ENCODE results near the gene TP53I11.
A peak's percentile ranks its signal among the peaks of the same experiment; 100 is the strongest.

TP53I11 gene

DNA sequence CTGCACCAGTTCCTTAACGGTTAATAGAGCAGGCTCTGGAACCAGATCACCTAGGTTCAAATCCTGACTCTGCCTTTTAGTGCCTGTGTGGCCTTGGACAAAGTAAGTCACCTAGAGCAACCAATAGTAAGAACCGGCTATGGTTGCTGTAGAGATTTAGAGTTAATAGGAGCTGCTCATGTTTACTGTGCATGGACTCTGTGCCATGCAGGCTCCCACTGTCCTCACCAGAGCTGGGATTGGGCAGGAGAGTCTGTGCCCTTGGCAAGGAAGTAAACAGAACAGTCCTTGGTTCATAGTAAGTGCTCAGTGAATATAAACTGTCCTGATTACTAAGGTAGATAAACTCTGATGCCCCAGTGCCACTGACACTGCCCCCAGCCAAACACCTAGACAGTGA is 1.4 kb upstream of the TP53I11 start:
- Histone ChIP-seq H3K9ac (ENCODE audit: low read depth, low read length) (no peak overlapping the region), H3K4me3 (ENCODE audit: low read depth, low read length) (no peak overlapping the region), H3K27me3 (ENCODE audit: control insufficient read depth, insufficient read depth, low read length) (no peaks in the 10 kb centered on the region), H3K4me1 (ENCODE audit: control insufficient read depth, insufficient read depth, low read length) (peaks cover 33% of the 10 kb centered on the region), H3K36me3 (ENCODE audit: control insufficient read depth, insufficient read depth, low read length) (peaks cover under 1% of the 10 kb centered on the region), H3K9me3 (ENCODE audit: control insufficient read depth, insufficient read depth, low read length) (no peaks in the 10 kb centered on the region)

DNA sequence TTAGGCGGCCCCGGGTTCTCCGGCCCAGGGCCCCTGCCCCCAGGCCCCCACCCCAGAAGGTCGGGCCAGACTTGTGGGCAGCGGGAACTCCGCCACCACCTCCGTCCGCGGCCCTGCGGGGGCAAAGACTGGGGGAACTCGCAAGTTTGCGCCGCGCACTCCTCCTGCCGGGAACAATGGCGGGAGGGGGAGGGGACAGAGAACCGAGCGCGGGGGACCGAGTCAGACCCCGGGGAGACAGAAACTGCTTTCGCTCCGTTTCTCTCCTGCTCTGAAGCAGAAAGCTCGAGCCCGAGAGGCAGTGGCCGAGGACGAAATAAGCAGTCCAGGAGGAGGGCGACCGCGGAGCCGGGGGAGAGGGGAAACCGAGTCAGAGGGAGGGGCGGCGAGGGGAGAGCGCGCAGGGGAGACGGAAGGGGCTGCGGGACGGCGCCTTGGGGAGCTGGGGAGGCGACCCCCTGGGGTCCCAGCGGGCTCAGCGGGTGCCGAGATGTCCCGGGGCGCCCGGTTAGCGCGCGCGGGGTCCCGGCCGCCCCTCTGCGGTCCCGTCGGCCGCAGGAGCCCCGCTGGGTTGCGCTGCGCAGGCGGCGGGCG is 555 bp downstream of the TP53I11 start:
- H3K9ac ChIP-seq (ENCODE audit: low read depth, low read length), result peak overlapping the region; percentile 70
- H3K9me3 ChIP-seq (ENCODE audit: control insufficient read depth, insufficient read depth, low read length), result no peaks in the 10 kb centered on the region
- peaks cover 10% of the 10 kb centered on the region for H3K36me3 ChIP-seq (ENCODE audit: control insufficient read depth, insufficient read depth, low read length)
- no peaks in the 10 kb centered on the region for H3K27me3 ChIP-seq (ENCODE audit: control insufficient read depth, insufficient read depth, low read length)
- H3K4me1 ChIP-seq (ENCODE audit: control insufficient read depth, insufficient read depth, low read length), result peaks cover 22% of the 10 kb centered on the region
- peak overlapping the region; percentile 74 for H3K4me3 ChIP-seq (ENCODE audit: low read depth, low read length)

DNA sequence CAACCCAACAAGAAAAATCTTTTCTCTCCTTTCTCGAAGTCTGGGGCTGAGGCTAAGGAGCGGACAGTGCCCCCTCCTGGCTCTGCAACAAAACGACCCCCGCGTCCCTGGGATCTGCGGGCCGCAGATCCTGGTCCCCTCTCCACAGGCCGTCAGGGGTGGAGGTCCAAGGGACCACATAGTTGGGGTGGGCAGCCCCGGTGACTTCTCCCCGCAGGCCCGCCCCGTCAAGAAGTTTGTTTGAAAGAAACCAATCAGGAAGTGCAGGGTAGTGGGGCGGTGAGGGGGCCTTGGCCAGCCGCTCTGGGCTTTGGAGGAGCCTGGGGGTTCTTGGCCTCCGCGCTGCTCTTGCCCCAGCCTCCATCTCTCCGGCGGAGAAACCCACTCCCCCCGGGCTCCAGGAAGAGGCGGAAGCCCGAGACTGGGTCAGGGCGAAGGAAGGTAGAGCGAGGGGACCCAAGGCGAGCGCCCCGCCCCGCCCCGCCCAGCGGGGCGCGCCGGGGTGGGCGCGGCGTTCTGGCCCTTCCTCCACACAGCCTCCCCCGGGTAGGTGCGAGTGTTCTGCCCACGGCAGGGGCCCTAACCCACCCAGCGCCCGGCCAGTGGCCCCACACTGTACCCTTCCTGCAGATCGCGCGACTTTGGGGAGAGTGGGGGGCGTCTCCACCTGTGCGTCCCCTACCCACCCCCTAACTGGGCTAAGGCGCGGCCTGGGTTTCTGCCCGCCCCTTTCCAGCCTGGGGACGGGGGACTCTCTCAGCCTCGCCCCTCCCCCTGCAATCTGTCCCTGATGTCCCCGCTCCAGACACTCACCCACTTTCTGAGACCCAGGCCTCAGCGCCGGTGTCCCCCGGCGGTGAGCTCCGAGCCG is 1.3 kb downstream of the TP53I11 start:
- H3K4me1 ChIP-seq (ENCODE audit: control insufficient read depth, insufficient read depth, low read length), result peaks cover 21% of the 10 kb centered on the region
- H3K9ac ChIP-seq (ENCODE audit: low read depth, low read length), result peak overlapping the region; percentile 70
- H3K36me3 ChIP-seq (ENCODE audit: control insufficient read depth, insufficient read depth, low read length), result peaks cover 10% of the 10 kb centered on the region
- no peaks in the 10 kb centered on the region for H3K9me3 ChIP-seq (ENCODE audit: control insufficient read depth, insufficient read depth, low read length)
- peak overlapping the region; percentile 74 for H3K4me3 ChIP-seq (ENCODE audit: low read depth, low read length)
- H3K27me3 ChIP-seq (ENCODE audit: control insufficient read depth, insufficient read depth, low read length), result no peaks in the 10 kb centered on the region

DNA sequence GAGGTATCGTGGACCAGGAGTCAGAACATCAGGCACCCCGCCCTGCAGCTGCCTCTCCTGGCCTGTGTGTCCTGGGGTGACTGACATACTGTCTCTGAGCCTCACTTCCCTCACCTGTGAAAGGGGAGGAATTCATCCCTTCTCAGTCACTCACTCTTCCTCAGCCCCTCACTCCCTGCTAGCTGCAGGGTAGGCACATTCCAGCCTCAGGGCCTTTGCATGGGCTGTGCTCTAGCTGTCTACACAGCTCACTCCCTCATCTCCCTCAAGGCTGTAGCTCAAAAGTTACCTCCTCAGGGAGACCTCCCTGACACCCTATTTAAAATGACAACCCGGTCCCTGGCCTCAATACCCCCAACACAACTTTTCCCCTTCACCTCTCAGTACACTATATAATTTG is 2.5 kb downstream of the TP53I11 start:
- Histone ChIP-seq H3K9me3 (ENCODE audit: control insufficient read depth, insufficient read depth, low read length) (no peaks in the 10 kb centered on the region), H3K36me3 (ENCODE audit: control insufficient read depth, insufficient read depth, low read length) (peaks cover 10% of the 10 kb centered on the region), H3K4me3 (ENCODE audit: low read depth, low read length) (no peak overlapping the region), H3K9ac (ENCODE audit: low read depth, low read length) (no peak overlapping the region), H3K27me3 (ENCODE audit: control insufficient read depth, insufficient read depth, low read length) (no peaks in the 10 kb centered on the region), H3K4me1 (ENCODE audit: control insufficient read depth, insufficient read depth, low read length) (peaks cover 23% of the 10 kb centered on the region)

DNA sequence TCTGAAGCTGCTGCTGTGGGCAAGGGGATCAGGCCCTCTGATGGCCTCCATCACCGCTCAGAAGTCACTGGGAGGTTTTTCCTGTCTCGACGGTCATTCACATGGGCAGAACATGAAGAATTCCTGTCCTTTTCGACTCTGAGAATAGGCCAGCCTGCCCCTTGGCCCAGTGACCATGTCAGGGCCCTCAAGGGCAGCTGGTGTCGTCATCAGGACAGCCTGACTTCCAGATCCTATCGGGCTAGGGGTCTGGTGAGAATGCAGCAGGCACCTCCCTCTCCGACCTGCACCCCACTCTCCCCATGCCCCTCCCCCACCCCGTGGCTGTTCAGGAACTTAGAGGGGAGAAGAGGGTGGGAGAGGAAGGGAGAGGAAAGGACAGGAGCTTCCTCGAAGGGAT is 3.6 kb downstream of the TP53I11 start:
- Histone ChIP-seq H3K27me3 (ENCODE audit: control insufficient read depth, insufficient read depth, low read length) (no peaks in the 10 kb centered on the region), H3K36me3 (ENCODE audit: control insufficient read depth, insufficient read depth, low read length) (peaks cover 15% of the 10 kb centered on the region), H3K9ac (ENCODE audit: low read depth, low read length) (no peak overlapping the region), H3K4me3 (ENCODE audit: low read depth, low read length) (no peak overlapping the region), H3K9me3 (ENCODE audit: control insufficient read depth, insufficient read depth, low read length) (no peaks in the 10 kb centered on the region), H3K4me1 (ENCODE audit: control insufficient read depth, insufficient read depth, low read length) (peaks cover 23% of the 10 kb centered on the region)

DNA sequence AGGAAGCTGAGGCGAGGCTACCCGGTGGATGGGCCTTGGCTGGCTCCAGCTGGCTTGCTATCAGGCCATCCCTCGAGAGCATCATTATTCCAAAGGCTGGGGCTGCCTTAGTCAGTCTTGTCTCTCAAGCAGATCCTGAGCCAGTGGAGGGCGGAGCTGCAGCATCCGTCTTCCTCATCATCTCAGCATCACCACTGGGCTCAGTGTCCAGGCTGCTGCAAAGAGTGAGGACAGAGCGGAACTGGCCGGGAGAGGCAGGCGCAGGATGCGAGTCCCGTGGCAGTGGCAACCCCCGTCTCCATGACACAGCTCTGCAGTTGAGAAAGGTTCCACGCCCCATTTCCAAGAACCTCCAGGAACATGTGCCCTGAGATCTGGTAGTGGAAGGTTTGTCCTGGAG is 4.4 kb downstream of the TP53I11 start:
- peaks cover 15% of the 10 kb centered on the region for H3K36me3 ChIP-seq (ENCODE audit: control insufficient read depth, insufficient read depth, low read length)
- H3K9me3 ChIP-seq (ENCODE audit: control insufficient read depth, insufficient read depth, low read length), result no peaks in the 10 kb centered on the region
- no peaks in the 10 kb centered on the region for H3K27me3 ChIP-seq (ENCODE audit: control insufficient read depth, insufficient read depth, low read length)
- H3K4me3 ChIP-seq (ENCODE audit: low read depth, low read length), result no peak overlapping the region
- H3K4me1 ChIP-seq (ENCODE audit: control insufficient read depth, insufficient read depth, low read length), result peaks cover 20% of the 10 kb centered on the region
- H3K9ac ChIP-seq (ENCODE audit: low read depth, low read length), result no peak overlapping the region

DNA sequence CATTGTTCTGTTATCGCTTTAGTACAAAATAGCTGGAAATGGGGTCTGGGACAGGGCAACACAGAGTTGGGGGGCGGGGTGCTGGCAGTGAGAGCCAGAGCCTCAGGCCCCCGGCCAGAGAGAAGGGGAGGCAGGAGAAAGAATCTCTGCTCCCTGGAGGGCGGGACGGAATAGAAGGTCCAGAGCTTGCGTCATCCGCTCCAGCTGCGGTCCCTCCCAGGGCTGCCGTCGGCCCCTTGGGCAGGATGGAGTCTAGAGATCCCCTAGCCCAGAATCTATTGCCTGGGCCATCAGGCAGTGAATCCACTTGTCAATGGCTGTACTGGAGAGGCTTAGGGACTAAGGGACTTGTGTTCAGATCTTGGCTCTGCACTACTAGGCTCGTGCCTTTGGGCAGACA is 5.0 kb downstream of the TP53I11 start:
- Histone ChIP-seq H3K36me3 (ENCODE audit: control insufficient read depth, insufficient read depth, low read length) (peaks cover 18% of the 10 kb centered on the region), H3K9ac (ENCODE audit: low read depth, low read length) (no peak overlapping the region), H3K4me1 (ENCODE audit: control insufficient read depth, insufficient read depth, low read length) (peaks cover 17% of the 10 kb centered on the region), H3K4me3 (ENCODE audit: low read depth, low read length) (no peak overlapping the region), H3K9me3 (ENCODE audit: control insufficient read depth, insufficient read depth, low read length) (no peaks in the 10 kb centered on the region), H3K27me3 (ENCODE audit: control insufficient read depth, insufficient read depth, low read length) (no peaks in the 10 kb centered on the region)

DNA sequence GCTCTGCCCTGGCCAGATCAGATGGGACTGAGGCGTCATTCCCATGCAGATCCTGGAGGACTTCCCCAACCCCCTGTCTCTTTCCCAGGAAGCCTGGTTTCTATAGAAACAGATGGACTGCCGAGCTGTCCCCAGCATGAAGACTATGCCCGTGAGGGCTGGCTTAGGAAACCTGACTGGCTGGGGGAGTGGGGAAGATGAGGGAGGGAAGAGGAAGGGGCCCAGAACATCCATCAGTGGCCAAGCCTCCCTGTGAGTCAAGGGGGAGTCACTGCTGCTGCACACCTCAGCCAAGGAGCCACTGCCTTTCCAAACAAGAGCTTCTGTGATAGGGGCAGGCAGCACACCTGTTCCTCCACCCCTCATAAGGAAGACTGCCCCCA is 5.8 kb downstream of the TP53I11 start:
- Histone ChIP-seq H3K36me3 (ENCODE audit: control insufficient read depth, insufficient read depth, low read length) (peaks cover 20% of the 10 kb centered on the region), H3K9me3 (ENCODE audit: control insufficient read depth, insufficient read depth, low read length) (no peaks in the 10 kb centered on the region), H3K4me1 (ENCODE audit: control insufficient read depth, insufficient read depth, low read length) (peaks cover 17% of the 10 kb centered on the region), H3K4me3 (ENCODE audit: low read depth, low read length) (no peak overlapping the region), H3K9ac (ENCODE audit: low read depth, low read length) (no peak overlapping the region), H3K27me3 (ENCODE audit: control insufficient read depth, insufficient read depth, low read length) (no peaks in the 10 kb centered on the region)

DNA sequence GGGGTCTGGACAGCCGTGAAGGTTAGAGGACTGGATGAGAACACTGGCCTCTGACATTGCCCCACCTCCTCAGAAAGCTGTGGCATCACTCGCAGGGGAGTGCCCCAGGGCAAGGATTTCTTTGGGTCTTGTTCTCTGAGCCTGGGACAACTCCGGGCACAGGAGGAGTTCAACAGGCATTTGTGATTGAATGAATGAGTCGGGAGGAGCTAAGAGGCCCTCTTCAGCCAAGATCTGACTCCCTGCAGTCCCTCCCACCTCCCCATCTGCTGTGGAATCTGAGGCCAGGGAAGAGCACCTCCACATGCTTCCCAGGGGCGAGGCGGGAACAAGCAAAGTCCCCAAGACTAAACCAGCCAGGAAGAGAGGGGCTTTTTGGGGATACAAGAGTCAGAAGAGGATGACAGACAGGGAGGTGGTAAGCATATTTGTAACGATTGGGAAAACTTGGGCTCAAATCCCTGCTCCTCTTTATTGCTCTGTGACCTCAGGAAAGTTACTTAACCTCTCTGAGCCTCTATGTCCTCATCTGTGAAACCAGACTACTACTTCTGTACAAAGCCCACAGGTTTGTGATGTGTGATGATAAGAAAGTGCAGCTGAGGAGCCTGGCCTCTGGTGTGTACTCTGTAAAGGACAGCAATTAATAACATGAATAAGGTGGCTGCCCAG is 6.4 kb downstream of the TP53I11 start:
- Histone ChIP-seq H3K9ac (ENCODE audit: low read depth, low read length) (no peak overlapping the region), H3K4me3 (ENCODE audit: low read depth, low read length) (no peak overlapping the region), H3K36me3 (ENCODE audit: control insufficient read depth, insufficient read depth, low read length) (peaks cover 20% of the 10 kb centered on the region), H3K27me3 (ENCODE audit: control insufficient read depth, insufficient read depth, low read length) (no peaks in the 10 kb centered on the region), H3K4me1 (ENCODE audit: control insufficient read depth, insufficient read depth, low read length) (peaks cover 17% of the 10 kb centered on the region), H3K9me3 (ENCODE audit: control insufficient read depth, insufficient read depth, low read length) (no peaks in the 10 kb centered on the region)

DNA sequence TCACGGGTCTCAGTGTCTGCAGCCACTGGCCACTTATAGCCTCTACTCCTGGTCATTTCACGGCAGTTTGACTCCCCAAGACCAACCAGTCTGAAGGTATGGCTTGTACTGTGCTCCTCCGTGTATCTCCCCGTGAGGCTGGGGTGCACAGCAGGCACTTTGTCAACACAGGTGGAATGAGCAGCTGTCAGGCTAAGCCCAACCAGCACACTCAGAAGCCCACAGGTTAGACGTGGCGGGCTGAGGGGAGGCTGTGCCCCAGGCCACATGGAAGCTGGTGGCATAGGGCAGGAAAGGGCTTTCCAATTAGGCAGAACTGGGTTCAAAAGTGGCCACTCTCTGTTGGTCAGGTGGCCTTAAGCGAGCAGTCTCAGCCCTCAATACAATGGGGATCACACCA is 7.0 kb downstream of the TP53I11 start:
- Histone ChIP-seq H3K9me3 (ENCODE audit: control insufficient read depth, insufficient read depth, low read length) (no peaks in the 10 kb centered on the region), H3K27me3 (ENCODE audit: control insufficient read depth, insufficient read depth, low read length) (no peaks in the 10 kb centered on the region), H3K4me3 (ENCODE audit: low read depth, low read length) (no peak overlapping the region), H3K9ac (ENCODE audit: low read depth, low read length) (no peak overlapping the region), H3K36me3 (ENCODE audit: control insufficient read depth, insufficient read depth, low read length) (peaks cover 20% of the 10 kb centered on the region), H3K4me1 (ENCODE audit: control insufficient read depth, insufficient read depth, low read length) (peaks cover 15% of the 10 kb centered on the region)

DNA sequence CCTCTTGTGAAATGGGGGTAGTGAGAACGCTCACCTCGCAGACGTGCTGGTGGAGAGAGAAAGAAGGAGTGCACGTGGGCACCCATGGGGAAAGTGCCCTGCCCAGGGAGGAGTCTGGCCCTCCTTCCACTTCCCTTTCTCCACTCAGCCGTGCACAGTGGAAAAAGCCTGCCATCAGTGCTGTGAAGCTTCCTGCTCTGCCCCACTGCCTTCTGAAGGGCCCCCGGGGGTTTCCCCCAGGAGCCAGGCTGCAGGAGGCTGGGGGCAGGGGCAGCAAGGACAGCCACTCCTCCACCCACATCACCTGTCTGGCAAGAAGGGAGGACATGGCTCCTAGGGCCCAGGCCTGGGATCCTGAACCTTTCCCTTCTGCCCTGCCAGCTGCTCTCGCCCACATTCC is 7.6 kb downstream of the TP53I11 start:
- H3K4me1 ChIP-seq (ENCODE audit: control insufficient read depth, insufficient read depth, low read length), result peaks cover 15% of the 10 kb centered on the region
- H3K4me3 ChIP-seq (ENCODE audit: low read depth, low read length), result no peak overlapping the region

More for the DNA sequence above, 7.6 kb downstream of the TP53I11 start:
- H3K9me3 ChIP-seq (ENCODE audit: control insufficient read depth, insufficient read depth, low read length), result no peaks in the 10 kb centered on the region
- no peak overlapping the region for H3K9ac ChIP-seq (ENCODE audit: low read depth, low read length)
- no peaks in the 10 kb centered on the region for H3K27me3 ChIP-seq (ENCODE audit: control insufficient read depth, insufficient read depth, low read length)
- peaks cover 20% of the 10 kb centered on the region for H3K36me3 ChIP-seq (ENCODE audit: control insufficient read depth, insufficient read depth, low read length)
